Dedifferentiated amniotic fluid mesenchymal stem cell (primary cell): Measurements from ENCODE around the gene PEX19.

Experiments used
- DNase-seq: peaks from one replicate; pipeline ENCODE4 v3.0.0-alpha.2; 2016; ENCODE audit errors: extremely low spot score

PEX19 gene

GRCh38 chr1:160239582-160240299, 45.2 kb downstream of the PEX19 start:
- no peak for DNase-seq

- no peak for DNase-seq
These were observed 46.5 kb downstream of the PEX19 start for GRCh38 chr1:160238408-160238807.

GRCh38 chr1:160237558-160237957, 47.4 kb downstream of the PEX19 start:
- no peak for DNase-seq

GRCh38 chr1:160236806-160237205, 48.1 kb downstream of the PEX19 start:
- no peak for DNase-seq

GRCh38 chr1:160232911-160233310, 52.0 kb downstream of the PEX19 start:
- DNase-seq = no peak

- DNase-seq = no peak
These were observed 56.5 kb downstream of the PEX19 start for GRCh38 chr1:160228431-160228830.

- no peak for DNase-seq
These were observed 57.4 kb downstream of the PEX19 start for GRCh38 chr1:160227561-160227960.

- DNase-seq = no peak
These were observed 57.9 kb downstream of the PEX19 start for GRCh38 chr1:160227034-160227433.
